ENCODE results near the gene TFAP2B. TPM values are rescaled to one million over a fixed set of nuclear protein-coding genes. Genes with fewer than 3 reads are reported as not detected.

The TFAP2B gene
- total RNA-seq, 2 experiments from 2014 or later = not detected

GRCh38 chr6:50832912-50833311, 14.2 kb downstream of the TFAP2B start:
- POLR2A ChIA-PET = no interaction called here
- Histone ChIP-seq H3K27ac (ENCODE audit: low read depth in 1 of 2, low read length in 2 of 2) (no peak overlapping the region), H3K9me3 (ENCODE audit: control insufficient read depth in 1 of 2, insufficient read depth in 1 of 2, low read length in 2 of 2) (peaks cover 0 to 4% of the 10 kb centered on the region in 2 experiments), H3K4me3 (ENCODE audit: low read length) (no peak overlapping the region), H3K27me3 (ENCODE audit: control insufficient read depth in 1 of 2, insufficient read depth in 2 of 2, low read length in 2 of 2) (peaks cover 27 to 66% of the 10 kb centered on the region in 2 experiments), H3K4me1 (ENCODE audit: insufficient read depth, low read length) (no peaks in the 10 kb centered on the region), H3K36me3 (ENCODE audit: insufficient read depth, low read length) (no peaks in the 10 kb centered on the region)
- peaks cover 99% of the 10 kb centered on the region for H3K27me3 Mint-ChIP-seq
- CTCF ChIA-PET = no interaction called here
- peaks cover 3% of the 10 kb centered on the region for H3K9me3 Mint-ChIP-seq
- intact Hi-C loops (cut with DNase I, micrococcal nuclease) = no loop called here
- no peak overlapping the region for H3K27ac Mint-ChIP-seq
- H3K36me3 Mint-ChIP-seq (ENCODE audit: low read depth) = no peaks in the 10 kb centered on the region
- no peak for DNase-seq
- no peak for ATAC-seq (ENCODE audit: poor library complexity)
- TF ChIP-seq CTCF (IDR thresholded peaks at IDR 0.05) = no peak
- H3K4me3 Mint-ChIP-seq = no peak overlapping the region
- H3K4me1 Mint-ChIP-seq (ENCODE audit: low read depth) = no peaks in the 10 kb centered on the region

- Histone ChIP-seq H3K27ac (ENCODE audit: low read depth in 1 of 2, low read length in 2 of 2) (no peak overlapping the region), H3K36me3 (ENCODE audit: insufficient read depth, low read length) (no peaks in the 10 kb centered on the region), H3K27me3 (ENCODE audit: control insufficient read depth in 1 of 2, insufficient read depth in 2 of 2, low read length in 2 of 2) (peaks cover 37 to 70% of the 10 kb centered on the region in 2 experiments), H3K4me3 (ENCODE audit: low read length) (no peak overlapping the region), H3K4me1 (ENCODE audit: insufficient read depth, low read length) (no peaks in the 10 kb centered on the region), H3K9me3 (ENCODE audit: control insufficient read depth in 1 of 2, insufficient read depth in 1 of 2, low read length in 2 of 2) (peaks cover 0 to 4% of the 10 kb centered on the region in 2 experiments)
- H3K27me3 Mint-ChIP-seq = peaks cover 99% of the 10 kb centered on the region
- H3K9me3 Mint-ChIP-seq = peaks cover 3% of the 10 kb centered on the region
- no peak for TF ChIP-seq CTCF (IDR thresholded peaks at IDR 0.05)
- CTCF ChIA-PET = no interaction called here
- H3K4me1 Mint-ChIP-seq (ENCODE audit: low read depth) = no peaks in the 10 kb centered on the region
- H3K36me3 Mint-ChIP-seq (ENCODE audit: low read depth) = no peaks in the 10 kb centered on the region
- no peak for ATAC-seq (ENCODE audit: poor library complexity)
- no peak for DNase-seq
- H3K4me3 Mint-ChIP-seq = no peak overlapping the region
- intact Hi-C loops (cut with DNase I, micrococcal nuclease) = no loop called here
- no peak overlapping the region for H3K27ac Mint-ChIP-seq
- POLR2A ChIA-PET = no interaction called here
These were observed 16.3 kb downstream of the TFAP2B start for GRCh38 chr6:50834929-50835410.

- no peaks in the 10 kb centered on the region for H3K36me3 Mint-ChIP-seq (ENCODE audit: low read depth)
- no peaks in the 10 kb centered on the region for H3K4me1 Mint-ChIP-seq (ENCODE audit: low read depth)
- Histone ChIP-seq H3K4me3 (ENCODE audit: low read length) (no peak overlapping the region), H3K36me3 (ENCODE audit: insufficient read depth, low read length) (no peaks in the 10 kb centered on the region), H3K27ac (ENCODE audit: low read depth in 1 of 2, low read length in 2 of 2) (no peak overlapping the region), H3K4me1 (ENCODE audit: insufficient read depth, low read length) (no peaks in the 10 kb centered on the region), H3K9me3 (ENCODE audit: control insufficient read depth in 1 of 2, insufficient read depth in 1 of 2, low read length in 2 of 2) (peaks cover 0 to 9% of the 10 kb centered on the region in 2 experiments), H3K27me3 (ENCODE audit: control insufficient read depth in 1 of 2, insufficient read depth in 2 of 2, low read length in 2 of 2) (peaks cover 40 to 70% of the 10 kb centered on the region in 2 experiments)
- no peak for DNase-seq
- H3K27me3 Mint-ChIP-seq = peaks cover 99% of the 10 kb centered on the region
- ChIA-PET CTCF (no interaction called here), POLR2A (no interaction called here)
- ATAC-seq (ENCODE audit: poor library complexity) = no peak
- intact Hi-C loops (cut with DNase I, micrococcal nuclease) = no loop called here
- no peak overlapping the region for H3K27ac Mint-ChIP-seq
- H3K9me3 Mint-ChIP-seq = peaks cover 3% of the 10 kb centered on the region
- no peak for TF ChIP-seq CTCF (IDR thresholded peaks at IDR 0.05)
- no peak overlapping the region for H3K4me3 Mint-ChIP-seq
These were observed 17.6 kb downstream of the TFAP2B start for GRCh38 chr6:50836231-50836630.
